Measurements from ENCODE around the gene ERBB2. TPM values are rescaled to one million over a fixed set of nuclear protein-coding genes. Genes with fewer than 3 reads are reported as not detected.
A peak's percentile ranks its signal among the peaks of the same experiment; 100 is the strongest.

ERBB2 gene
- total RNA-seq, 1 experiment from 2014 or later = 216 TPM

- no peaks in the 10 kb centered on the region for H3K27me3 ChIP-seq (ENCODE audit: insufficient read depth, low read length)
- H3K27ac ChIP-seq (ENCODE audit: insufficient read length, low read depth, low read length) = no peak overlapping the region
Observed at GRCh38 chr17:39716073-39716818, 16.4 kb downstream of the ERBB2 start.

More at GRCh38 chr17:39716073-39716818, 16.4 kb downstream of the ERBB2 start:
- TF ChIP-seq, protein P1, sequence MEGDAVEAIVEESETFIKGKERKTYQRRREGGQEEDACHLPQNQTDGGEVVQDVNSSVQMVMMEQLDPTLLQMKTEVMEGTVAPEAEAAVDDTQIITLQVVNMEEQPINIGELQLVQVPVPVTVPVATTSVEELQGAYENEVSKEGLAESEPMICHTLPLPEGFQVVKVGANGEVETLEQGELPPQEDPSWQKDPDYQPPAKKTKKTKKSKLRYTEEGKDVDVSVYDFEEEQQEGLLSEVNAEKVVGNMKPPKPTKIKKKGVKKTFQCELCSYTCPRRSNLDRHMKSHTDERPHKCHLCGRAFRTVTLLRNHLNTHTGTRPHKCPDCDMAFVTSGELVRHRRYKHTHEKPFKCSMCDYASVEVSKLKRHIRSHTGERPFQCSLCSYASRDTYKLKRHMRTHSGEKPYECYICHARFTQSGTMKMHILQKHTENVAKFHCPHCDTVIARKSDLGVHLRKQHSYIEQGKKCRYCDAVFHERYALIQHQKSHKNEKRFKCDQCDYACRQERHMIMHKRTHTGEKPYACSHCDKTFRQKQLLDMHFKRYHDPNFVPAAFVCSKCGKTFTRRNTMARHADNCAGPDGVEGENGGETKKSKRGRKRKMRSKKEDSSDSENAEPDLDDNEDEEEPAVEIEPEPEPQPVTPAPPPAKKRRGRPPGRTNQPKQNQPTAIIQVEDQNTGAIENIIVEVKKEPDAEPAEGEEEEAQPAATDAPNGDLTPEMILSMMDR (conservative IDR thresholded peaks at IDR 0.05) = no peak
- Histone ChIP-seq H3K4me2 (ENCODE audit: insufficient read depth, insufficient read length, low read length) (no peak overlapping the region), H3T11ph (ENCODE audit: low read length) (no peak overlapping the region), H3K9me3 (ENCODE audit: control insufficient read depth, low read depth, low read length) (no peaks in the 10 kb centered on the region), H2BK12ac (ENCODE audit: insufficient read length, low read depth, low read length) (no peak overlapping the region), H2BK15ac (ENCODE audit: low read depth, low read length) (no peak overlapping the region), H4K91ac (ENCODE audit: insufficient read length, low read depth, low read length) (no peak overlapping the region), H2BK5ac (ENCODE audit: insufficient read length, low read length) (no peak overlapping the region), H3K56ac (ENCODE audit: insufficient read length, low read depth, low read length) (no peak overlapping the region), H2AK5ac (ENCODE audit: insufficient read length, low read length) (no peak overlapping the region), H3K79me1 (ENCODE audit: insufficient read depth, low read depth, low read length, poor library complexity, severe bottlenecking) (no peaks in the 10 kb centered on the region), H3K4ac (ENCODE audit: low read depth, low read length) (no peak overlapping the region), H3K14ac (ENCODE audit: insufficient read depth, low read length) (no peak overlapping the region), H2AFZ (ENCODE audit: low read length) (no peak overlapping the region), H4K20me1 (ENCODE audit: control insufficient read depth, insufficient read depth, insufficient read length) (no peaks in the 10 kb centered on the region), H3K4me1 (ENCODE audit: insufficient read depth, low read length) (no peaks in the 10 kb centered on the region), H4K8ac (replicated peaks; ENCODE audit: insufficient read length, low read depth, low read length) (no peak overlapping the region), H3K79me2 (ENCODE audit: insufficient read depth, low read length) (no peaks in the 10 kb centered on the region), H3K23me2 (ENCODE audit: insufficient read length, low read depth, low read length, poor library complexity, severe bottlenecking) (no peaks in the 10 kb centered on the region), H2BK20ac (ENCODE audit: low read depth, low read length, poor library complexity, severe bottlenecking) (no peak overlapping the region), H3K9ac (ENCODE audit: extremely low read depth, insufficient read length, low read length) (no peak overlapping the region), H3K23ac (ENCODE audit: insufficient read length, low read depth, low read length) (no peak overlapping the region), H2BK120ac (ENCODE audit: low read depth, low read length, poor library complexity, severe bottlenecking) (no peak overlapping the region), H4K5ac (ENCODE audit: insufficient read length, low read depth, low read length) (no peak overlapping the region), H3K18ac (ENCODE audit: insufficient read length, low read depth, low read length) (no peak overlapping the region)
- H3K9me3 Mint-ChIP-seq = no peaks in the 10 kb centered on the region
- no CpG with 5 or more reads among the region's 15 CpGs for WGBS (ENCODE audit: extremely low coverage, insufficient read length, low lambda C conversion rate)
- H3K36me3 Mint-ChIP-seq (ENCODE audit: insufficient read depth in 1 of 3, low read depth in 3 of 3) = peaks cover 72 to 93% (median 80%) of the 10 kb centered on the region in 3 experiments; a peak in 6 of 7 replicates
- no peaks in the 10 kb centered on the region for H3K4me1 Mint-ChIP-seq
- H3K27me3 Mint-ChIP-seq (ENCODE audit: low read depth) = no peaks in the 10 kb centered on the region
- no peak for DNase-seq
- no peak overlapping the region for H3K4me3 Mint-ChIP-seq
- H3K27ac Mint-ChIP-seq = peak overlapping the region; percentile 53 to 84 (median 77); a peak in 4 of 7 replicates
